IgD-negative memory B cell (primary cell): ENCODE data around the gene PDGFD. TPM values are rescaled to one million over a fixed set of nuclear protein-coding genes. Genes with fewer than 3 reads are reported as not detected.

ENCODE experiments used
- H3K27ac Mint-ChIP-seq, 3 donors: one replicate each; pipeline ENCODE4 v1.8.0; 2020 to 2022; ENCODE audit warnings: mild to moderate bottlenecking in 3 of 3, mixed read lengths in 3 of 3, moderate library complexity in 1 of 3
- H3K27me3 Mint-ChIP-seq: one replicate; pipeline ENCODE4 v1.8.0; 2021; ENCODE audit warnings: mixed read lengths
- H3K36me3 Mint-ChIP-seq: one replicate; pipeline ENCODE4 v1.8.0; 2020; ENCODE audit warnings: mild to moderate bottlenecking, mixed read lengths
- H3K4me1 Mint-ChIP-seq, 3 donors: one replicate each; pipeline ENCODE4 v1.8.0; 2020 to 2022; ENCODE audit warnings: mixed read lengths in 3 of 3, mild to moderate bottlenecking in 1 of 3
- H3K4me3 Mint-ChIP-seq, 4 donors: one replicate each; pipeline ENCODE4 v1.8.0; 2020 to 2022; ENCODE audit warnings: mild to moderate bottlenecking in 4 of 4, mixed read lengths in 4 of 4, moderate library complexity in 3 of 4
- H3K9me3 Mint-ChIP-seq, 3 donors: one replicate each; pipeline ENCODE4 v1.8.0; 2020 to 2021; ENCODE audit warnings: mixed read lengths in 3 of 3, mild to moderate bottlenecking in 1 of 3
- polyA plus RNA-seq: library from polyadenylated mRNA; unstranded; fragments of 300-500 nt; fragmentation: Illumina TruSeq; gene quantifications from one replicate; pipeline ENCODE4 v1.2.3, GENCODE V29; 2021

PDGFD gene
- polyA plus RNA-seq, 1 donor from 2014 or later: 2.3 TPM

DNA sequence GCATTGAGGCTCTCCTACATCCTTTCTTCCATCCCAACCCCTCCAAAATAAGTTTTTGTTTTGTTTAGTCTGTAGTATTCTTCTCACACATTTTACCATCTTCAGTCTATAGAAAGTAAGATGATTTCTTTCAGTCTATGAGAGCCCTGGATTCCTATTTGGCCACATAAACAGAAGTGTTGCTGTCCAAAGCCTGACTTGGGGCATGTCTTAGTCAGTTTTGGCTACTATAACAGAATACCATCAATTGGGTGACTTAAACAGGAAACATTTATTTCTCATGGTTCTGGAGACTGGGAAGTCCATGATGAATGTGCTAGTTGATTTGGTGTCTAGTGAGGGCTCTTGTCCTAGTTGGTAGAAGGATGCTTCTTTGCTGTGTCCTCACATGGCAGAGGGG, 274.3 kb downstream of the PDGFD start:
- Mint-ChIP-seq H3K27ac (no peak overlapping the region), H3K4me1 (peaks cover 0 to 6% (median 6%) of the 10 kb centered on the region in 3 donors), H3K9me3 (peaks cover 0 to 5% (median 4%) of the 10 kb centered on the region in 3 donors), H3K36me3 (peaks cover 4% of the 10 kb centered on the region), H3K4me3 (no peak overlapping the region), H3K27me3 (peaks cover 16% of the 10 kb centered on the region)

DNA sequence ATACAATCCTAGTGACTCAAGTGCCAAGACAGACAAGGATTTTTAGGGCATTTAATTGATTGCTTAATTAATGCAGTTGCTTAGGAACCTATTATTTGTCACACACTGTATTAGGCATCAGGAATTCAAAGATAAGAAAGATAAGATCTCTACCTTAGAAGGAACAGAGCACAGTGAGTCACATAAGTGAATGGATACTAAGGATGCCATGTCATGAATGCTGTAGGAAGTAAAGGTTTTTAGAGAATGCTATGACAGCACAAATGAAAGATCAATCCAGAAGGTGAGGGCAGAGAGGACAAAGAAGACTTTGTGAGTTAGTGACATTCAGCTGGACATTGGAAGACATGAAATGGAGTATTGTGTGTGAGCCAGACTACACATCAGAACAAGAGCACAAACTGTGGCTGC, 275.4 kb downstream of the PDGFD start:
- peaks cover 4% of the 10 kb centered on the region for H3K36me3 Mint-ChIP-seq
- peaks cover 0 to 5% (median 4%) of the 10 kb centered on the region in 3 donors for H3K9me3 Mint-ChIP-seq
- no peak overlapping the region for H3K27ac Mint-ChIP-seq
- H3K4me3 Mint-ChIP-seq: no peak overlapping the region
- H3K27me3 Mint-ChIP-seq: peaks cover 16% of the 10 kb centered on the region
- H3K4me1 Mint-ChIP-seq: peaks cover 0 to 6% (median 6%) of the 10 kb centered on the region in 3 donors

DNA sequence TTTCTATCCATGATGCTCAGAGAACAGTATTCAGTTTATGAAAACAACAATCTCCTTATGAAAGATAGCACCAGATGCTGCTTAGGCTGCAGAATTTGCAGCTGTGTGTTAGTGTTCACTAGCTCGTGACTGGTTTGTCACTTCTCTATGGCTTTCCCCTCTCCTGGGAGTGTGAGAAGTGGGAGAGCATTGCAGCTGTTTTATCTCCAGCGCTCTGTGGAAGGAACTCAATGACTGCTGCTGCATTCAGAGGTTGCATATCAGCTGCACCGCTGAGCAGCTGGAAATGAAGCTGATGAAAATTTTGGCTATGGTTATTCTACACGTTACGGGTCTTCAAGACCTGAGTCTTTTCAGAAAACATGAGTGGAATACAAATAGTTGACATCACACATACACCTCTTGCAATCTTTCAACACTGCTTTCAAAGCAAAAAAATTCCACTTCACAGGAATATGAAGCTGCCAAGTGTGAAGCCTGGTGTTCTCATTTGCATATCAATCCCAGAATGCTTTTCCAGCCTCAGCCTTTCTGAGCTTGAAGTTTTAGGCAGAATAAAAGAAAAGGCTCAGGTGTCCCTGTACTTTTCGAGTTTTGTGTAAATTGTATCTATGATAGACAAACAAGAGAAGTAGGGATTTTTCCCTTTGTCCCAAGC, 276.8 kb downstream of the PDGFD start:
- no peak overlapping the region for H3K27ac Mint-ChIP-seq
- H3K9me3 Mint-ChIP-seq: peaks cover 0 to 5% (median 4%) of the 10 kb centered on the region in 3 donors
- H3K27me3 Mint-ChIP-seq: peaks cover 16% of the 10 kb centered on the region

DNA sequence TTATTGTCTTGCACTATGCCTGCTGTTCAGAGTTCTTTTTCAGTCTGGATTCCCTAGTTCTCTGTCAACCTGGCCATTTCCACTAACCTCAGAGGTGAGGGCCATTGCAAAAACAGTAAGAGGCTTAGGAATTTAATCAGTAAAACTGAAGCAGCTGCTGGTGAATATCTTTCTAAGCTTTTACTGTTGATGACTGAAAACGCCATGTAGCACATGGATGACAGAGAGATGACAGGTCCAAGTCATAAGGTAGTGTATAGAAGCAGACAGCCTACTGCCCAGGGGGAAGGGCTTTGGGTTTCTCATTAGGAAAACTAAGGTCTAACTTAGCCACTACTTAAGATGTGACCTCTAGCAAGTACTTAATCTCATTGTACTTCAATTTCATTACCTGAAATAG, 280.1 kb downstream of the PDGFD start:
- H3K9me3 Mint-ChIP-seq: no peaks in the 10 kb centered on the region
- H3K27ac Mint-ChIP-seq: no peak overlapping the region
- peaks cover 0 to 12% (median 6%) of the 10 kb centered on the region in 3 donors for H3K4me1 Mint-ChIP-seq
- peaks cover 17% of the 10 kb centered on the region for H3K27me3 Mint-ChIP-seq
- peaks cover 2% of the 10 kb centered on the region for H3K36me3 Mint-ChIP-seq
- H3K4me3 Mint-ChIP-seq: no peak overlapping the region

More for the DNA sequence above, 276.8 kb downstream of the PDGFD start:
- Mint-ChIP-seq H3K36me3 (peaks cover 4% of the 10 kb centered on the region), H3K4me3 (no peak overlapping the region), H3K4me1 (peaks cover 0 to 6% (median 6%) of the 10 kb centered on the region in 3 donors)

DNA sequence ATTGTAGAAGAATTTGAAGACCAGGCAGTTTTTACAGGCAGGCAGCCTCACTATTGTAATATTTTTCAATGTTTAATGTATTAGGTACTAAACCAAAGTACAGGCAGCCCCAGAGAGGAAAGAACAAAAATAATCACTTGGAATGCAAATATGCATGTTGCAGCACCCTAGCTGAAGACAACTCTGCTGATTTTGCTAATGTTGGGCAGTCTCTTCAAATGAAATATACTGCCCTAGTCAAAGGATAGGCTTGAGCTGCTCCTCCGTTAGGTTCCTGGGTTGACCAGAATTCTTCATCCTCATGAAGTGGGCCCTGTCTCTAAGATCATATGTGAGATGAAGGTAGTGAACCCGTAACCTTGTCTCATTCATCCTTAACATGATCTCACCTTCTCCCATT, 280.7 kb downstream of the PDGFD start:
- Mint-ChIP-seq H3K27ac (no peak overlapping the region), H3K9me3 (no peaks in the 10 kb centered on the region), H3K27me3 (peaks cover 16% of the 10 kb centered on the region), H3K4me3 (no peak overlapping the region), H3K4me1 (peaks cover 0 to 12% (median 6%) of the 10 kb centered on the region in 3 donors), H3K36me3 (peaks cover 2% of the 10 kb centered on the region)

DNA sequence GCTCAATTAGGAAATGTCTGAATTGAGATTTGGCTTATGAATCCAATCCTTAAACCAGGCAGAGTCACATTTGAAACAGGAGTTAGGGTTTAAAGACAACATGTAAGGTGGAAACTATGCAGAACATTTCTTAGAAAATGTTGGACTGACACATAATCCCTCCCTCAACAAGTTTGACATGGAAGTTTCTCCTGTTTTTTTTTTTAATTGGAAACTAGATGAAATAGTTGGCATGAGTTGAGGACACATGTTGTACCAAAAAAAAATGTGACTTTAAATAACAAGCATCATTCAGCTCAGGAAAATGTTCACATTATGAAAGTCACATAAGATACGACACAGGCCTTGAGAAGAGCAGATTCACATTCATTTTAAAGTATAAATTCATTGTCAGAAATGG, 282.4 kb downstream of the PDGFD start:
- Mint-ChIP-seq H3K9me3 (no peaks in the 10 kb centered on the region), H3K27me3 (peaks cover 10% of the 10 kb centered on the region), H3K36me3 (peaks cover 2% of the 10 kb centered on the region), H3K4me3 (no peak overlapping the region), H3K4me1 (peaks cover 0 to 8% (median 0%) of the 10 kb centered on the region in 3 donors), H3K27ac (no peak overlapping the region)

DNA sequence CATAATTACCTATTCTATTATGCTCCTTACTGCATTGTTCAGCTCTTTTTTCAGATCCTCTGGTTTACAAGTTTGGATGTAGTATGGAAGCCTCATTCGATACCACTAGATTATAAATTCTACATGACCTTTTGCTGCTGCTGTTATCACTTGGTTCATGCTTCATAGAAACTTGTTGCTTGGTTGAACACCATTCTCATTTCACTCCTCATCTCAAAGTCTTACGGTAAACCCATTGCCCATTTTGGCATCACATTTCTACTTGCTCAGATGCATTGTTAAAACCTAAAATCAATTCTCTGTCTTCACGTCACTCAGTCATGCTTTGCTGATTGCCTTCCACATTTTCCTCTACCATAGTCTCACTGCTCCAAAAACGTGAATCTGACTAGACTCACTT, 283.0 kb downstream of the PDGFD start:
- peaks cover 0 to 2% (median 0%) of the 10 kb centered on the region in 3 donors for H3K9me3 Mint-ChIP-seq
- peaks cover 11% of the 10 kb centered on the region for H3K27me3 Mint-ChIP-seq
- H3K27ac Mint-ChIP-seq: no peak overlapping the region
- H3K36me3 Mint-ChIP-seq: peaks cover 2% of the 10 kb centered on the region
- H3K4me1 Mint-ChIP-seq: peaks cover 0 to 8% (median 2%) of the 10 kb centered on the region in 3 donors
- H3K4me3 Mint-ChIP-seq: no peak overlapping the region

DNA sequence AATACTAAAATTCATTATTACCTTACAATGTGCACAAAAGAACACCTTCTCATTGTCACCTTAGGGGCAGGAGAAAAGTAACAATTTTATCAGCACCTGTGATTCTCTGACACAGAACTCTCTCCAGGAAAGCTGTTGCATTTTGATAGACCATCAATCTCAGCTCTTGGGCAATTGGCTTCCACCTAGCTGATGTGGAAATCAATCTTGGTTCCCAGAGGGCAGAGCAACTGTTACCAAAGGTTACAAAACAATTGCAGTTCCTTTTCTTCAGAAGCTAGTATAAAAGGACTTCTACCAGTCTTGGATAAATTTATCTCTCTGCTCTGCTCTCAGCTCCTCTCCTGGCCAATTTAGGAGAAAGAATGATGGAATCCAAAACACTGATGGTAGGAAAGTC, 285.3 kb downstream of the PDGFD start:
- Mint-ChIP-seq H3K9me3 (peaks cover 0 to 2% (median 0%) of the 10 kb centered on the region in 3 donors), H3K4me1 (peaks cover 0 to 8% (median 6%) of the 10 kb centered on the region in 3 donors), H3K27ac (no peak overlapping the region), H3K27me3 (peaks cover 10% of the 10 kb centered on the region), H3K4me3 (no peak overlapping the region), H3K36me3 (peaks cover 2% of the 10 kb centered on the region)

DNA sequence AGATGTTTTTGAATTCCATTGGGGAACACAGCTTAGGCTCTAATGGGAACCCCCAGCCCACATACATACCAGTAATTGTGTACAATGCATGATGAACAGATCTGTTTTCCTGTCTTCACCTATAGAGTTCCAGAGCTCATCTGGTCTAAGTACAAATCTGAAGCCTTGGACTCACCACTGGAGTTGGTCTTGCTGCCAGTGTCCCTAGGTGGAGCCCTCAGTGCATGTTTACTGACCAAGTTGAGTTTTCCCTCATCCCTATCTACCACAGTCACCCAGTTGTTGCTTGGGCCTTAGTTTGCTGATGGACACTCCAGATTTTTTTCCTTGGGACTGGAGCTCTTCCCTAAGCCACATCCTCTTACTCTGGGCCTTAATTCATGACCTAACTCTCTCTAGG, 286.7 kb downstream of the PDGFD start:
- Mint-ChIP-seq H3K36me3 (peaks cover 2% of the 10 kb centered on the region), H3K4me3 (no peak overlapping the region), H3K9me3 (peaks cover 0 to 2% (median 0%) of the 10 kb centered on the region in 3 donors), H3K27ac (no peak overlapping the region), H3K27me3 (peaks cover 10% of the 10 kb centered on the region), H3K4me1 (peaks cover 0 to 8% (median 6%) of the 10 kb centered on the region in 3 donors)

DNA sequence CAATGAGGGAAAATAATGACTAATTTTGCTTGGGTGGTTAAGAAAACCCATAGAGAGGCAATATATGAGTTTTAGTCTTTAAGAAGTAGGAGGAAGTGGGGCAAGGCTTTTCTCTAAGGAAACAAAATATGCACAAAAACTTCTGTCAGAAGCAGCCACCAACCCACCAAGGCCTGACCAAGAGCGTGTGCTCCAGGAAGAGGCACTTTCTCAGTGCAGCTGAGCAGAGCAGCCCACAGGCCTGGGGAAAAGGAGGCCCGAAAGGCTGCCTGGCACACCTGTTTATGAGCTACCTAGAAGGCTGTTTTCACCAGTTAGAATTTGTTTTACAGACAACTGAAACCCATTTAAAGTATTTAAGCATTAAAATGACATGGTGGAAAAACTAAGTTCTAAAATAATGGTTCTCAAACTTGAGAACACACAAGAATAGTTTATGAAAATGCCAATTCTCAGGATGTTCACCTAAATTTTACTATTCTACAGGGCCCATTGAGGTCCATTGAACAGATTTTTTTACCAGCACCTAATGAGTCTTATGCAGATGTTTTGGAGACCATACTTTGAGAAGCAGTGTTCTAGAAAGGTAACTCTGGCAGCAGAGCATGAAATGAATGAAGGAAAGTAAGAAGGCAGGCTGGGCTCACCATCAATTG, 288.0 kb downstream of the PDGFD start:
- H3K36me3 Mint-ChIP-seq: peaks cover 3% of the 10 kb centered on the region
- peaks cover 10% of the 10 kb centered on the region for H3K27me3 Mint-ChIP-seq
- peaks cover 0 to 8% (median 3%) of the 10 kb centered on the region in 3 donors for H3K4me1 Mint-ChIP-seq
- no peak overlapping the region for H3K27ac Mint-ChIP-seq
- H3K9me3 Mint-ChIP-seq: peaks cover 0 to 2% (median 0%) of the 10 kb centered on the region in 3 donors
- no peak overlapping the region for H3K4me3 Mint-ChIP-seq

DNA sequence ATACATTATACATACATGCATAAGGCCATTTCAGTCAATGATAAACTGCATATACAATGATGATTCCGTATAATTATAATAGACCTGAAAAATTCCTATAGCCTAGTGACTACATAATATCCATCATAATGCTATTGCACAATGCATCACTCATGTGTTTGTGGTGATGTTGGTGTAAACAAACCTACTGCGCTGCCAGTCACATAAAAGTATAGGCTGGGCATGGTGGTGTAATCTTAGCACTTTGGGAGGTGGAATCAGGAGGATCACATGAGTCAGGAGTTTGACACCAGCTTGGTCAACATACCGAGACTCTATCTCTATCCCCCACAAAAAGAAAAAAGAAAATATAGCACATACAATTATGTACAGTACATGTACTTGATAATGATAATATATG, 291.2 kb downstream of the PDGFD start:
- H3K9me3 Mint-ChIP-seq: peaks cover 0 to 2% (median 0%) of the 10 kb centered on the region in 3 donors
- no peak overlapping the region for H3K4me3 Mint-ChIP-seq
- peaks cover 3% of the 10 kb centered on the region for H3K36me3 Mint-ChIP-seq
- no peak overlapping the region for H3K27ac Mint-ChIP-seq
- peaks cover 6% of the 10 kb centered on the region for H3K27me3 Mint-ChIP-seq
- peaks cover 0 to 8% (median 0%) of the 10 kb centered on the region in 3 donors for H3K4me1 Mint-ChIP-seq

DNA sequence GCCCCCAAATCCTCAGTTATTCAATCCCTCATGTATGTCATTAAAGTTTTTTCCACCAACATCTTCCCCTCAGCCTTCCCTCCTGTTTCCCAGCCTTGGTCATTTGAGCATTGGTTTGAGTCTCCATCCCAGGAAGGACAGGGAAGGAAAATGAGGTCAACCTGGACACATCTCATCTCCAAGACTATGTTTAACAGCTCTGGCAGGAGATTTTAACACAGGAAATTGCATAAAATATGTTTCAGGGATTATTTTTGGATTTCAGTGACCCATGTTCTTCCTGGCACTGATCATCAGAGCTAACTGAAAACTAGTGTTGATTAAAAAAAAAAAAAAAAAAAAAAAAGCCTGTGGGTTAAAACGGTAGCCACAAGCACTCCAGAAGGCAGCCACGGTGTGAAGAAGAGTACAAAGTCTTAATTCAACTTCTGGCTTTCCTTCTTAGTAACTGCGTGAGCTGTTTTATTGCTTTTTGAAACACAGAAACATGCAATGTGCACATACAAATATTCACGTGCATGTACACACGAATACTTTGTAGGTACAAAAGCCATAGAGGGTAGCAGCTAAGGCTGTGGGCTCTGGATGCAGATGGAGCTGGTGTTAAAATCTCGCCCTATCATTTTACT, 291.9 kb downstream of the PDGFD start:
- peaks cover 4% of the 10 kb centered on the region for H3K27me3 Mint-ChIP-seq
- H3K27ac Mint-ChIP-seq: no peak overlapping the region
- no peak overlapping the region for H3K4me3 Mint-ChIP-seq
- peaks cover 0 to 8% (median 0%) of the 10 kb centered on the region in 3 donors for H3K4me1 Mint-ChIP-seq
- H3K9me3 Mint-ChIP-seq: peaks cover 0 to 2% (median 0%) of the 10 kb centered on the region in 3 donors
- peaks cover 3% of the 10 kb centered on the region for H3K36me3 Mint-ChIP-seq

DNA sequence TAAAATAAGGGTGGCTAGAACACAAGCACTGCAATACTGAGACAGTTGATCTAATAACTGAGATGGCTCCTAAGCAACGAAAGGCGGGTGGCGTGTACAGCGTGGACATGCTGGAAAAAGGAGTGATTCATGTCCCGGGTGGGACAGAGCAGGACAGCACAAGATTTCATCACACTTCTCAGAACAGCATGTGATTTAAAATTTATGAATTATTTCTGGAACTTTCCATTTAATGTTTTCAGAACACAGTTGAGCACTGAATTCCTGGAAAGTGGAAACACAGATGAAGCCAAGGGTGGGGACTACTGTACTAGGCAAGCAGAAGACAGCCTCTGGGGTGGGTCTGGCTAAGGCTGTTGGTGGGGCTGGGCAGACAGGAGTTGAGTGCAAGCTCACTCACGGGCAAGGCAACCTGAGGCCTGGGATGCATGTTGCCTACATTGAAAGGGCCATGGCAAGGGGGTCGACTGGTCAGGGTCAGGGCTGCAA, 293.1 kb downstream of the PDGFD start:
- Mint-ChIP-seq H3K4me1 (peaks cover 0 to 5% (median 0%) of the 10 kb centered on the region in 3 donors), H3K9me3 (peaks cover 0 to 2% (median 0%) of the 10 kb centered on the region in 3 donors), H3K4me3 (no peak overlapping the region), H3K27ac (no peak overlapping the region), H3K27me3 (no peaks in the 10 kb centered on the region), H3K36me3 (peaks cover 5% of the 10 kb centered on the region)

DNA sequence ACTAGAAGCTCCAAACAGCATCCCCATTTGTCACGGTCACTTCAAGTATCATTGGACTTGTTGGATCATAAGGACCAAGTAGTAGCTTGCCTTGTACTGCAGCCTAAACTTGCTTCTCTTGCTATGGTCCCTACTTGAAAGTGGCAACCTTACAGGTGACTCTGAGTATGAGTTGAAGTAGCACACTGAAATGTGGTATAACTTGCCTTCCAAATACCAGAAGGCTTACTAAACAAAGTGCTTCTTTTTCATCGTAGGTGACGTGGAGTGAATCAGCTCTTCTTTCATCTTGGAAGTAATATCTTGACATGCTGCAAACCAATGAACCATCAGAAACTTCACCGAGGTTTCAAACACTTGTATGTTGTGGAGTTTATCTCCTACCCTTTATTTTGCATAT, 296.5 kb downstream of the PDGFD start:
- peaks cover 0 to 3% (median 2%) of the 10 kb centered on the region in 3 donors for H3K4me1 Mint-ChIP-seq
- no peak overlapping the region for H3K27ac Mint-ChIP-seq
- peaks cover 0 to 2% (median 0%) of the 10 kb centered on the region in 3 donors for H3K9me3 Mint-ChIP-seq
- no peak overlapping the region for H3K4me3 Mint-ChIP-seq
- H3K27me3 Mint-ChIP-seq: peaks cover 14% of the 10 kb centered on the region
- H3K36me3 Mint-ChIP-seq: peaks cover 8% of the 10 kb centered on the region

DNA sequence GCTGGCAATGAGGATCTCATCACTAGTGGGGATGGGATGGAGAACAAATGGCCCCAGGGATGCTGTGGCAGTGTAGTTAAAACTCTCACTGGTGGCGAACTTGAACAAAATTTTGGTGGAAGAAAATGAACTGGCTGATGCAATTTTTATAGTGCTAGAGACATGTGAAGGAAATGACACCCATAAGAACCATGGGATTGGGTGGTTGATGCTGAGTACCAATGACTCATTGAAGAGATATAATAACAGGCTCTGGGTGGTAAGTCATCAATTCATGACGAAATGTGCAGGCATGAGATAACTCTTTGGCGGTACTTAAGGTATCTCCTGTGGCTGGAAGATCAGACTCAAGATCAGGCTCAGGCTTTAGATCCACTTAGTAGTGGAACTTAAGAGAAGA, 300.4 kb downstream of the PDGFD start:
- Mint-ChIP-seq H3K27ac (no peak overlapping the region), H3K27me3 (peaks cover 32% of the 10 kb centered on the region), H3K4me1 (peaks cover 0 to 8% (median 5%) of the 10 kb centered on the region in 3 donors), H3K9me3 (peaks cover 0 to 2% (median 0%) of the 10 kb centered on the region in 3 donors), H3K36me3 (peaks cover 5% of the 10 kb centered on the region), H3K4me3 (no peak overlapping the region)
